ENCODE results near the gene R3HDM1. TPM values are rescaled to one million over a fixed set of nuclear protein-coding genes. Genes with fewer than 3 reads are reported as not detected.
"Not testable (repeated sequence)": the region's sequence is repeated elsewhere in the genome, so short reads cannot be mapped to it uniquely, and the experiment has no call there.

The R3HDM1 gene
- total RNA-seq, 1 donor from 2014 or later: 16.2 TPM

DNA sequence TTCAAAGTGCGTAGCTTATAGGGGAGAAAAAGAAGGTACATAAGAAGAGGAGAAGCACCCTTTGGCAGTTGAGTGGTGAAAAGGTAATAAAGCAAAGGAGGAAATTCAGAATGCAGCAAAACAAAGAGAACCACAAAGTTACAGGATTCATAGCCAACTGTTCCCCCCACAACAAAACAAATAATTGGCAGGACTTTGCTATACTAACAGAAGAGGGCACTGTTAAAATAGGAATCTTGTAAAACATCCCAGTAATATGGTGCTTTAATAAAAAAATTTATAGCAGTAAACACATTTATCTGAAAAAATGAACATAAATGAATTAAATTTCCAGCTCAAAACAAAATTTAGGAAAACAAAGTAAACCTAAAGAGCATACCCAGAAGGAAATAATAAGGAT is 42.3 kb downstream of the R3HDM1 start:
- DNase-seq: no peak

DNA sequence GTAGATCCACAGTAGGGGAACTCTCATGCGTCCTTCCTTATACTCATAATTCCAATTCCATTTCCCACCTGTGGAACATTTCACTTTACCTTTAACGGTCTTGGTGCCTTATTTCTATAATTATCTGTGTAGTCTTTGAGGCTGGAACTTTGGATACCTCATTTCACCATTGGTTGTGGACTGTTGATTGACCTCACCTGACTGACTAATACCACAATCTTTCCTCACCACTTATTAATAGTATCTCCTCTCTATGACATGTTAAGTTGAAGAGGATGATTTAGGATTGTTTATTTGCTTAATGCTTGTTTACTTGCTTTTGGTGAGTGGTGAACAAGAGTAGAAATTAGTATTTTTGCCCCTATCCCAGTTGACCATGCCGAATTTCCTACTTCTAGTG is 50.0 kb downstream of the R3HDM1 start:
- no peak for DNase-seq

DNA sequence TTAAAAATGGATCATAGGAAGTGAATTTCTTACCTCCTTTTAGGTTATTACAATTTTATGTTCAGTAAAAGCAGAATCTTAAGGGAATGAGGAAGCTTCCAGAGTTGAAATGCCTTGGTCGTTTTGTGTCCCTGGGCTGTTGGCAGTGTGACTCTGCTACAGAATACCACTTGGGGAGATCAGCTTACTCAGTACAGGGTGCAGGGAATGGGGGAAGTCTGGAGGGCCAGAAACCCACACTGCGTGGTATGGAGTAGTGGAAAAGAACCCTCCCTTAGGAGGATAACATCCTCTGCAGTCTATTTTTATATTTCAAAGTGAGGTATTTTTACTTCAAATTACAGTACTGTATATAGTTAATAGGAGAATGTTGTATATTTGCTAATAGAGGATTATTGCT is 51.1 kb downstream of the R3HDM1 start:
- DNase-seq: no peak

DNA sequence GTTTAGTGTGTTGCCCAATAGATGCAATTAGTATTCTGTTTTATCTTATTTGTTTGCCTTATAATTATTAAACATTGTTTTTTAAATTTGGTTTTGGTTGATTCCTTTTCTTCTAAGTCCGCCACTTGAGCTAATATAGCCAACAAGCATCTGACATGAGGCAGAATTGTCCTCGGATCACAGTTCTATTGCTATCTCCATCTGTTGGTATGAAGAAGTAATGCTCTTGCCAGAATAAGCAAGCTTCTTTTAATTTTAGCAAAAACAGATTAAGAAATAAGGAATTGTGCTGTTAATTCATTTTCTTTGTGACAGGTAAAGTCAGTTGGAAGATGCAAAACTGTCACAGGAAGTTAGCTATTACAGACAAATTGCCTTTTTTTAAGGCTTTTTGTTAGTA is 54.3 kb downstream of the R3HDM1 start:
- no peak for DNase-seq

DNA sequence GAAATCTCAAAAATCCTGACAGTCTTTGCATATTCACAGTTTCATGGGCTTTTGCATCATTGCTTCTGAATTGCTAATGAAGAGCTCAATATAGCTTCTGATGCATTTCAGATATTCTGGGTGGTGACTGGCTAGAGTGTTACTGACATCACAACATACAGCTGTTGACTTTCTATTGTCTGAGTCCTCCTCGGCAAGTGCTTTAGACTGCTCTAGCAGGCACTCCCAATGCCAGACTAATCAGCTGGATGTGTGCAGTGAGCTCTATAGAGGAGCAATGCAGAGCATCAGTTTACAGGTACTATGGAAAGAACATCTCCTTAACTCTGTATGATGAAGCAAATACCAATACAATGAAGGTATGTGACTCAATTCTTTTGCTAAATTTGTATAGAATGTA is 54.9 kb downstream of the R3HDM1 start:
- no peak for DNase-seq

DNA sequence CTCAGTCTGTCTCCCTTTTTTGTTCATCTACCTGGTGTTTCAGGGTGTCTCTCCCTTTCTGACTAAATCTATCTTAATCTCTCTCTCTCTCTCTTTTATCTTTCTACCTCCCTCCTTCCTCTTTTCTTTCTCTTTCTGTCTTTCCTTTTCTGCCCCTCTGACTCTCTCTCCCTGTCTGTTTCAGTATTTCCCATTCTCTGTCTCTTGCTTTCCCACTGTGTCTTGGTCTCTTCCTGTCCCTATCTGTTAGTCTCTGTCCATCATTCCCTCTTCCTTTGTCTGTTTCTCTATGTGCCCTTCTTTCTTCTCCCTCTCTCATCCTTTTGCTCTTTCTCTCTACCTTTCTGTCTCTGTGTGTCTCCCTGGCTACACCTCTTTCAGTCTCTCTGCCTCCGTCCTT is 56.7 kb downstream of the R3HDM1 start:
- DNase-seq: no peak

DNA sequence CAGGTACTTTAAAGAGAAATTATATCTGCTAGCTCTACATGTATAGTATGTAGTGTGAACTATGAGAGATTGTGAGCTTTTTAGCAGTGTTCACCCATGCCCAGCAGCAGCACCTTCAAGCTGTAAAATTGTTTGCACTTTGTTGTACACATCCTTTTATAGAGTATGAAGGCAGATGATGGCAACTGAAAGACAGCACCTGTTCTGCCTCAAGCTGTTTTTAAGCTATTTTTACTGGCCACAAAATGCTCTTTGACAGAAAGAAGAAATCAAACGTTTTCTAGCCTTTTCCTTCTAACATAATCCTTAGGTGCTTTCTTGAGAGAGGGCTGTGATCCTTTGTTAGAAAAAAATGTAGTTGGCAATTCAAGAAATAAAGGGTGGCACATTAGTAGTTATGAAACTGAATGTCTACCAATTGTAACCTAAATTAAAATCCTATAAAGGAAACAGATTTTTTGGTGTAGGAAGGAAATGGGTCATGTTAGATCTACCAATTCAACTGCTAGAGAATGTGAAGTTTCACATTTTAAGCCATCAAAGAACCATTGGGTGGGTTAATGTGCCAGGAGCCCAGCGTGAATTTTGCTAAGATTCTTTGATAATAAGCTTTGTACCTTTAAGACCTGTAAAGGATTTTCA is 59.5 kb downstream of the R3HDM1 start:
- no peak for DNase-seq

DNA sequence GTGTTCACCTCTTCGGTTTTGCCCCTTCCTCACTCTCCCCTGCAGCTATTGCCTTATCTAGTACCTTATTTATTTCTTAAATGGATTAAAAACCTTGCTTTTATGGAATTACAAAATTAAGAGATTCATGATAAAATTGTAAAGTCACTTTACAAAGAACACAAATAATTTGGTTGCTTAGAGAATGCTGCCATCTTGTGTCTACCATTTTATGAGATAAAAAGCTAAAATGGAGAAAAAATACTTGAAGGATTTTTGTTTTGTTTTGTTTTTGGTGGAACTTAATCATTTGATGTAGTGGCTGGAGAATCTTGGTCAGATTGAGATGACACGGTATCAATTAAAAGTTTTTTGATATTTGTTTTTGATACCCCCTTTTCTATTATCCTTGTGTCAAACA is 69.6 kb downstream of the R3HDM1 start:
- DNase-seq: no peak

DNA sequence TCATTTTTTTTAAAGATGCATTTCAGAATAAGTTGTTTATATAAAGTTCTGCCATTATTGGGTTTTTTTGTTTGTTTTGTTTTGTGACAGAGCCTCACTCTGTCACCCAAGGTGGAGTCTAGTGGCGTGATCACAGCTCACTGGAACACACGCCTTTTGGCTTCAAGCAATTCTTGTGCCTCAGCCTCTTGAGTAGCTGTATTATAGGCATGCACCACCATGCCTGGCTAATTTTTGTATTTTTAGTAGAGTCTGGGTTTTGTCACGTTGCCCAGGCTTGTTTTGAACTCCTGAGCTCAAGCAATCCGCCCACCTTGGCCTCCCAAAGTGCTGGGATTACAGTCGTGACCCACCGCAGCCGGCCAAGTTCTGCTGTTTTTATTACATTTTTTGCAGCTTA is 72.3 kb downstream of the R3HDM1 start:
- DNase-seq: no peak

DNA sequence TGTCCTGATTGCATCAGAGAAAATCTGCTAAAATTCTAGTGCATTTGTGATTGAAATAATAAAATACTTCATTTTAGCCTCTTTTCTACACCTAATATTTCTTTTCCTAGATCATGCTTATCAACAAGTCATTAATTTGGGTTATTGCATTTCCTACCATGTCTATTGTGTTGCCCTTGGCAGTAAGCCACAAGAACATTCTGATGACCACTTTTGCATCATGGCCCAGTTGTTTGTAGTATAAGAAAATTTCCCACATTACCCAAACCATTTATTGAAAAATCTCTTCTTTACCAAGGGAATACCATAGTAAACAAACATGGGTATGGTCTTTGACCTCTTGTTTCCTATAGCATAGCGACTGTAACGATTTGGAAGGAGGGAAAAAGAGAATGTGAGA is 76.3 kb downstream of the R3HDM1 start:
- DNase-seq: no peak

DNA sequence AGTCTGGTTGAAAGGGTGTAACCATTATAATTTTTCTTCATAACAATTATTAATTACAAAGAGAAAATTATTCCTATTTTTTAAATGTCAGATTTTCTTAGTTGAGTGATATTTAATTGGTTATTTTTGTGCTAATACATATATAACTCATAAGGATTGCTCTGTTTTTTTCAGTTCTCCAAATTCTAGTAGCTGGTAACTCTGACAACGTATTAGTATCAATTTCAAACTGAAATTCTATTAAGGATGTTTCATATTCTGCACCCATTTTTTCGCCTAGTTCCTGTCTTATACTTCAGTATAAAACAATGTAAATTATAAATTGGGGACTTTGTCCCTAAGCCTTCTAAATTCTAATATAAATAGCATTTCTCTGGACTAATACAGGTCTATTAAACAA is 81.0 kb downstream of the R3HDM1 start:
- no peak for DNase-seq

DNA sequence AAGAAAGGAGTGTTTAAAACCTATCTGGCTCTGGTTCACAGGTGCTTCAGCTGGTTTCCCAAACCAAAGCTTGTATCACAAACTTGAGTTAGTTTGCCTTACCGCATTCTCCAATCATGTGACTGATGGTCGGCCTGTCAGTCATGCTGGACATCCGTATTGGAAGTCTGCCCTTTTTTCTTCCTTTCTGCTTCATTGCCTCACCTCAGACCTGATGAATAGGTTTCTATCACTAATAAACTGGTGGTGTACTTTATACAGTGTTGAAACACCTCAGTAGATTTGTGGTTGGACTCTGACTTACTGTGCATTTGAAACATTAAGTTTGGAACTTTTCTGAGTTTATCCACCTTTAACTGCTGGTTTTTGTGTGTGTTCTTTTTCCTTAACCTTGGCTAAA is 84.1 kb downstream of the R3HDM1 start:
- DNase-seq: no peak

DNA sequence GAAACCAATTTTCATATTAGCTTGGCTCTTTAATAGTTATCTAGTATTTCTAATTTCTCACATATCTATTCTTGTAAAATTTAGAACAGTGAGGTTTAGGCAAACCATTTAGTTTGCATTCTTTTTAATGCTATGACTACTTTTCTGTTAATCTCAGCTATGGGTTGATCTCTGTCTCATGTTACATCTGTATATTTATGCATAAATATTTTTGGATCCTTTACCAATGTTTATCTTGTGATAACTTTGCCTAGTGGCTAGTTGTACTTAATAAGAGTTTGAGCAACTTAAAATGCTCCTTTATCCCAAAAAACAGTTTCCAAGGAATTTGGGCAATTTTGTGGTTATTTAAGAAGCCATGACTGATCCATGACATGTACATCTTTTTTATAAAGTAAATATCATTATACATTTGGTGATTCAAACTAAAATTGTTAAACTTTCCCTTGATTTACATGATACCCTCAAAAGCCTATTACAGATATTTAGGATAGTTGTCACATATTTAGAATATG is 86.3 kb downstream of the R3HDM1 start:
- DNase-seq: no peak

DNA sequence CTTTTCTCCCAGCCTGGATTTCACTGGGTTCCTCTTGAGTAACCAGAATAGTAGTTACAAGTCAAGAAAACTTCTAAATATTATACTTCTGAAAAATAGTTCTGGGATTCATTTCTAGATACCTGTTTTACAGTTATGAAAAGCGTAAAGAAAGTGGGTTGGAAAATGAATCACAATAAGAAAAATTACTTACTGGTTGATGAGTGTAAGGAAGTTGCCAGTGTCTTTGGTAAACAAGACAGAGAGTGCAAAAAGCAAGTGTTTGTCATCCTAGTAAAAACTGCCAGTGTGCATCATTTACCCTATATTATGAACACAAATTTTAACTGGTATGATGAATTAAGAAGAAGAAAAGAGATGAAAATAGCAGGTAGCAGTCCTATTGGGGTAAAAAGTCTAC is 88.9 kb downstream of the R3HDM1 start:
- no peak for DNase-seq

DNA sequence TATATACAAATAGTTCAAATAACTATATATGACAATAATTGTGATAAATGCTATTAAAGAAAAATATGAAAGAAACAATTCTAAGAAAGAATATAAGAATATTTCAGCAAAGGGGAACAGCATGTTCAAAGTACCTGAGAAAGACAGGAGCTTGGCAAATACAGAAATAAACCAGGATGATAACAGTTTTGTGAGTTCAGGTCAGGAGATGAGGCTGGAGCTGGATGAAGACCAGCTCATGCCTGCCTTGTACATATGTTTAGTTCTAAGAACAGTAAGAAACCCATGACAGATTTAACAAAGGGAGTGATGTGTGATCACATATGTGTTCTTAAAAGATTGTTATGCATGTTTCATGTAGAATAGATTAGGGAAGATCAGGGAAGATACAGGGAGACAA is 98.2 kb downstream of the R3HDM1 start:
- no peak for DNase-seq

DNA sequence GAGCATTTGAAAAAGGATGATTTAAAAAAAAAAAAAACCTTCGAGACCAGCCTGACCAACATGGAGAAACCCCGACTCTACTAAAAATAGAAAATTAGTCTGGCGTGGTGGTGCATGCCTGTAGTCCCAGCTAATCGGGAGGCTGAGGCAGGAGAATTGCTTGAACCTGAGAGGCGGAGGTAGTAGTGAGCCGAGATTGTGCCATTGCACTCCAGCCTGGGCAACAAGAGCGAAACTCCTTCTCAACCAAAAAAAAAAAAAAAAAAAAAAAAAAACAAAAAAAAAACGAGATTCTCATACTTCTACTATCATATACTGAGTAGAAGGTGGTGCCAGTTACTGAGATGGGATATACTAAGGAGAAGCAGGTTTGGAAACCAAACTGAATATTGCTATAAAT is 98.8 kb downstream of the R3HDM1 start:
- not testable (repeated sequence) for DNase-seq

DNA sequence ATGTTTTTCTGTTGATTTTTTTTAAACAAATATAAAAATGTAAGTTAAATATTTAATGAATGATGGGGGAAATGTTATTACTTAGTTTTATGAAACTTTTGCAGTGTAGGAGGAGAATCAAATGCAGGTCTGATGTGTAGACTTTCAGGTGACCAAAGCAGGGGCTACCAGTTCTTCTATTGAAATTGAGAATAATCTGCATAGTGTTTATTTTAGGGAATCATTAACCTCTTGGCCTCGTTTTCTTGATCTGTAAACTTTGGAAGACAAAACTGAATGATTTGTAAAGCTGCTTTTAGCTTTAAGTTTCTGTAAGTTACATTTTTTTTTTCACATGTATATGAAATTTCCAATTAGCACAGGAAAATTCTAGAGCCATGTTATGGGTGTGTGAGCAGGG is 99.2 kb downstream of the R3HDM1 start:
- DNase-seq: no peak

DNA sequence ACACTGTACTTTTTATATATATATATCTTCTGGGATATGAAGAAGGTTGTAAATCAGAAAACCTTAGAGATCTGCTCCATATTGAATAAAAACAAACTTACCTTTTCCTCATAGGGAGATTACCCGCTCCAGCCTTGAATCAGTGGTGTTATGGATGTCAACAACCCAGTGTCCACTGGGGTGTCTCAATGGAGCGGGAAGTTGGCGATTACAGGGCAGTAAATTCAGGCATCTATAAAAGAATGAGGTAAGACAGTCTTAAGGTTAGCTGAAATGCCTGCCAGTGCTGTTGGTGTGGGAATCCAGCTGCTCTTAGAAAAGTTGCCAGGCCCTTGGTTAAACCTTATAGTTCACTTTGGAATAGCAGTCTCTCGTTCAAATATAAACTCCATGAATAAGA is 102.3 kb downstream of the R3HDM1 start:
- DNase-seq: no peak

DNA sequence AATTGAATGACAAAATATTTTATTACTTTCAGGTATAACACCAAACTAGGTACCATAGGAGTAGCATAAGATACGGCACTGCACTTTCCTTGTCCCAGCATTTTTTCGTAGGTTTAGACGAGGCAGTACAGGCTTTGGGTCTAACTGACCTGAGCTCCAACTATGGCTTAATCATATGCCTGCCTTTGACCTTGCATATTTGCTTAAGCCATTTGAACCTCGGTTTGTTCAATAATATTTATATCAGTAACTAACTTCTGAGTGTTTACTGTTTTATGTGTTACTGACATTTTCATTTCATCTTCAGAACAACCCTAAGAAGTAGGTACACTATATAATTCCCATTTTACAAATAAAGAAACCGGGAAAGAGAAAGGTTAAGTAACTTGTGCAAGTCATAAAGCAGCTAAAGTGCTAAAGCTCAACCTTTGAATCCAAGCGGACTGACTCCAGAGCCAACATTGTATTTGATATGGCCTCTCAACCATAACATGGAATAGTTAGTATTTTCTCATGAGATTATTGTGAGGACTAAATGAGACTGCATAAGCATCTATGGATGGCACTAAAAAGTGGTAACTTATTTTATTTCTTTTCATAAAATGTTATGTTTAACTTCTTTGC is 104.0 kb downstream of the R3HDM1 start:
- no peak for DNase-seq

DNA sequence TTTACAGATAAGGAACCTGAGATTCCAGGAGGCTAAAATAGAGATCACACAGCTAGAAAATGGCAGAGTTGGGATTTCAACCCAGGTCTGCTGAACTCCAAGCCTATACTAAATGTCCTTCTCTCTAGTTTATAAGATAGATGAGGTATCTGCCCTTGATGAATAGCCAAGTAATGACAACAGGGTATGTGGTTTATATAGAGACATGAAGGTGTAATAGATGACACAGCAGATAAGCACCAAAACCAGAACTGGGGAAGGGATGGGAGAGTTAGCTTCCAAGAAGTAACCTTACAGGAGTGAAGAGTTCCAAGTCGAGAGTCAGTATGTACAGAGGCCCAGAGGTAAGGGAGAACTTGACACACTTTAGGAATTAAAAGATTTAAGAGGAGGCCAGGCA is 105.7 kb downstream of the R3HDM1 start:
- DNase-seq: no peak

DNA sequence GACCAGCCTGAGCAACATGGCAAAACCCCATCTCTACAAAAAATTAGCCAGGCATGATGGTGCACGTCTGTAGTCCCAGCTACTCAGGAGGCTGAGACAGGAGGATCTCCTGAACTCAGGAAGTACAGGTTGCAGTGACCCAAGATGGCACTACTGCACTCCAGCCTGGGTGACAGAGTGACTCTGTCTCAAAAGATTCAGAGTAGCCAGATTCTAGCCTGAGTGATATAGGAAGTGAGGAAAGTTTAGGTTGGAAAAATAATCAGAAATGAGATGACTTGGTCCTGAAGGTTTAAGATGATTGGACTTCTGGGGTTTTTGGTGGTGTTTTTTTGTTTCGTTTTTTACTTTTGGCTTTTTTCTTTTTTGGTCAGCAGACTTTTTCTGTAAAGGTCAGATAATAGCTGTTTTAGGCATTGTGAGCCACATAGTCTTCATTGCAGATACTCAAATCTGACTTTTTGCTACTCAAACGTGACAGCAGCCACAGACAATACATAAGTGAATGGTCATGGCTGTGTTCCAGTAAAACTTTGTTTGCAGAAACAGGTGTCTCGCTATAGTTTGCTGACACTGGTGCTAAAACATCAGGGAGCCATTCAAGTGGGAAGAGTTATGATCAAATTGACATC is 106.3 kb downstream of the R3HDM1 start:
- no peak for DNase-seq

DNA sequence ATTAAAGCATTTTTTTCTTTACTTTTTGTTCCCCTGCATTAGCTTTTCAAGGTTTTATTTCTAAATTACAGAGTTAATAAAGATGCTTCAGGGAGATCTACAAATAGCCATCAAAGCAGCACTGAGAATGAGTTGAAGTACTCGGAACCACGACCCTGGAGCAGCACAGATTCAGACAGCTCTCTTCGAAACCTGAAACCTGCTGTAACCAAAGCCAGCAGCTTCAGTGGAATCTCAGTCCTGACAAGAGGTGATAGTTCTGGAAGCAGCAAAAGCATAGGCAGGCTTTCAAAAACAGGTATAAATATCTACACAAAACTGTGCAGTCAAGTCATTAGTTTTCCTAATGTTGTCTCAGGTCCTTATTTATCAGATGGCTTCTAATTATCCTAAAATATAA is 107.5 kb downstream of the R3HDM1 start:
- DNase-seq: no peak

DNA sequence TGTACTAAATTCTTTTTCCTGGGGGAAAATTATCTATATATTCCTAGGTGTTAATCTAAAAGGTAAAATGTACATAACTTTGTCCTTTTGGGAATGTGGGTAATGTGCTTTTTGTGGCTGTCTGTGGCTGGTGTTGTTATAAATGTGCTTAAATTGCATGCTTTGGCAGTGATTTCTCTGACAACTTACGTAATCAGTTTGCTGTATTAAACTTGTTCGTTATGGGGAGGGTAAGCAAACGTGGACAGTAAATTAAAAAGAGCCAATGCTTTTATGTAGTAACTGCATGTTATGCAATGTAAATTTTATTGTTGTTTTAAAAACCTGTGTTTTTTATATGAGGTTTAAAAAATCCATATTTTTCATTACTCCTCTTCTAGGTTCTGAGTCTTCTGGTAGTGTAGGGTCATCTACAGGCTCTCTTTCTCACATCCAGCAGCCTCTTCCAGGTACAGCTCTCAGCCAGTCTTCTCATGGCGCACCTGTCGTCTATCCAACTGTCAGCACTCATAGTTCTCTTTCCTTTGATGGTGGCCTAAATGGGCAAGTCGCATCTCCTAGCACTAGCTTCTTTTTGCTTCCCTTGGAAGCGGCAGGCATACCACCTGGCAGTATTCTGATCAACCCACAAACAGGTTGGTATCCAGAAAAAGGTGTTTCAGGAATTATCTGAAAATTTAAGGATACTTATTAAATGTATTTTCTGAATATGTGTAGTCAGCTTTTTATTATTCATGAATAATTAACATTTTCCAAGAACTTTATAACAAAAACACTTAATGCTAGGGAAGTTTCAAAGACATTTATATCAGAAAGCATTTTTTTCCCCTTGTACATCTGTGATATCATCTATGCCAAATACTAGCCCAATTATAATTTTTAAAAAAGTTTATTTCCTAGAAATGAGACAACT is 110.1 kb downstream of the R3HDM1 start:
- no peak for DNase-seq

All from skin of body (tissue), 2 donors.